Measurements from ENCODE around the gene AGTR2. TPM values are rescaled to one million over a fixed set of nuclear protein-coding genes. Genes with fewer than 3 reads are reported as not detected.

The AGTR2 gene, protein sequence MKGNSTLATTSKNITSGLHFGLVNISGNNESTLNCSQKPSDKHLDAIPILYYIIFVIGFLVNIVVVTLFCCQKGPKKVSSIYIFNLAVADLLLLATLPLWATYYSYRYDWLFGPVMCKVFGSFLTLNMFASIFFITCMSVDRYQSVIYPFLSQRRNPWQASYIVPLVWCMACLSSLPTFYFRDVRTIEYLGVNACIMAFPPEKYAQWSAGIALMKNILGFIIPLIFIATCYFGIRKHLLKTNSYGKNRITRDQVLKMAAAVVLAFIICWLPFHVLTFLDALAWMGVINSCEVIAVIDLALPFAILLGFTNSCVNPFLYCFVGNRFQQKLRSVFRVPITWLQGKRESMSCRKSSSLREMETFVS
- not detected in 2 replicates for total RNA-seq

DNA sequence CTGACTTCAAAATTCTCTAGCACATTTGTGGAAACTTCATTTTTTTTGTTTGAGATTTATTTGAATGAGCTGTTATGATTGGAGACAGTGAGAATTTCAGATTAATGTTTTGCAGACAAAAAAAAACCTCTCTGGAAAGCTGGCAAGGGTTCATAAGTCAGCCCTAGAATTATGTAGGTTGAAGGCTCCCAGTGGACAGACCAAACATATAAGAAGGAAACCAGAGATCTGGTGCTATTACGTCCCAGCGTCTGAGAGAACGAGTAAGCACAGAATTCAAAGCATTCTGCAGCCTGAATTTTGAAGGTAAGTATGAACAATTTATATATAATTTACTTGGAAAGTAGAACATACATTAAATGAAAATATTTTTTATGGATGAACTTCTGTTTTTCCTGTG, at the start of gene AGTR2:
Gene AGTR2, plus strand, starts transcription at position 234 of the 400 bp plus-strand sequence. CDS start 1,537 bp downstream, outside the sequence.

Measured in placental epithelial cell (primary cell).